ENCODE data around the gene TTYH1. TPM values are rescaled to one million over a fixed set of nuclear protein-coding genes. Genes with fewer than 3 reads are reported as not detected.

TTYH1 gene
- total and polyA plus RNA-seq, 9 of the 15 experiments (the other 6 are each of a cell fraction or from before 2014, with no cell fraction given) = 0.08 TPM; not detected in 8

DNA sequence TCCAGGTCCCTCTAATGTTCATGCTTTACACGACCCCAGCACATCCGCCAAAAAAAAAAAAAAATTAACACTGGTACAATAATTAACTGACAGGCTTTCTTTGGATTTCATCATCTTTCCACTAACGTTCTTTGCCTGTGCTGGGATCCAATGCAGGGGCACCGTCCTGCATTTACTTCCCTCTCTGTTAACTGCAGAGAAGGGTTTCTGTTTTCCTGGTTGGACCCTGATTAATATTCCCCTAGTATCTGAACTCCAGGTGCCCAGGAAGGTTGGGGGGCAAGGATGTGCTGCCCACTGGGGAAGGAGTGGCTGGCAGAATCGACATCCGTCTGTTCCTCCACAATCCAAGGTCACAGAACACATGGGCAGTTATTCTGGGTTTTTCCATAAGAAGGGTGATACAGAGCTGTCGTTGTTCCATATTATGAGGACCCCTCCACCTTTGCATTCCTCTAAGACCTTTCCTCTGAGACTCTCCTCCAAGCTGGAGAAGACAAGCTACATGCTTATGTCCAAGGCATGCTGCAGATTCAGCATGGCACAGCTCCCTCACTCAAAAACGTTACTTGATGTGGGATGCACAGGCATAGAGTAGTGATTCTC lies 46.1 kb upstream of the TTYH1 start (continued):
- TF ChIP-seq ZNF121 (CRISPR knock-in tag; conservative IDR thresholded peaks at IDR 0.05) (no peak), ZSCAN32 (CRISPR knock-in tag; IDR thresholded peaks at IDR 0.05) (peak; percentile 65), ZFPM2 (CRISPR knock-in tag; IDR thresholded peaks at IDR 0.05) (no peak), CXXC5 (CRISPR knock-in tag; IDR thresholded peaks at IDR 0.05) (peak; percentile 40; the same call in 1 of the 2 replicates), NFRKB (IDR thresholded peaks at IDR 0.05; ENCODE audit: low read depth) (peak; percentile 25; the same call in 1 of the 2 replicates), ARID2 (IDR thresholded peaks at IDR 0.05) (no peak), OTX1 (CRISPR knock-in tag; IDR thresholded peaks at IDR 0.05) (0 out of 2 replicates have a peak, but pooled peaks have one; percentile 26), ASH1L (IDR thresholded peaks at IDR 0.05; ENCODE audit: borderline replicate concordance, low read depth, partially characterized antibody) (no peak)
- TF ChIP-seq, protein P1, sequence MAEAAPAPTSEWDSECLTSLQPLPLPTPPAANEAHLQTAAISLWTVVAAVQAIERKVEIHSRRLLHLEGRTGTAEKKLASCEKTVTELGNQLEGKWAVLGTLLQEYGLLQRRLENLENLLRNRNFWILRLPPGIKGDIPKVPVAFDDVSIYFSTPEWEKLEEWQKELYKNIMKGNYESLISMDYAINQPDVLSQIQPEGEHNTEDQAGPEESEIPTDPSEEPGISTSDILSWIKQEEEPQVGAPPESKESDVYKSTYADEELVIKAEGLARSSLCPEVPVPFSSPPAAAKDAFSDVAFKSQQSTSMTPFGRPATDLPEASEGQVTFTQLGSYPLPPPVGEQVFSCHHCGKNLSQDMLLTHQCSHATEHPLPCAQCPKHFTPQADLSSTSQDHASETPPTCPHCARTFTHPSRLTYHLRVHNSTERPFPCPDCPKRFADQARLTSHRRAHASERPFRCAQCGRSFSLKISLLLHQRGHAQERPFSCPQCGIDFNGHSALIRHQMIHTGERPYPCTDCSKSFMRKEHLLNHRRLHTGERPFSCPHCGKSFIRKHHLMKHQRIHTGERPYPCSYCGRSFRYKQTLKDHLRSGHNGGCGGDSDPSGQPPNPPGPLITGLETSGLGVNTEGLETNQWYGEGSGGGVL (CRISPR knock-in tag; IDR thresholded peaks at IDR 0.05) = no peak
- TF ChIP-seq, protein P2, sequence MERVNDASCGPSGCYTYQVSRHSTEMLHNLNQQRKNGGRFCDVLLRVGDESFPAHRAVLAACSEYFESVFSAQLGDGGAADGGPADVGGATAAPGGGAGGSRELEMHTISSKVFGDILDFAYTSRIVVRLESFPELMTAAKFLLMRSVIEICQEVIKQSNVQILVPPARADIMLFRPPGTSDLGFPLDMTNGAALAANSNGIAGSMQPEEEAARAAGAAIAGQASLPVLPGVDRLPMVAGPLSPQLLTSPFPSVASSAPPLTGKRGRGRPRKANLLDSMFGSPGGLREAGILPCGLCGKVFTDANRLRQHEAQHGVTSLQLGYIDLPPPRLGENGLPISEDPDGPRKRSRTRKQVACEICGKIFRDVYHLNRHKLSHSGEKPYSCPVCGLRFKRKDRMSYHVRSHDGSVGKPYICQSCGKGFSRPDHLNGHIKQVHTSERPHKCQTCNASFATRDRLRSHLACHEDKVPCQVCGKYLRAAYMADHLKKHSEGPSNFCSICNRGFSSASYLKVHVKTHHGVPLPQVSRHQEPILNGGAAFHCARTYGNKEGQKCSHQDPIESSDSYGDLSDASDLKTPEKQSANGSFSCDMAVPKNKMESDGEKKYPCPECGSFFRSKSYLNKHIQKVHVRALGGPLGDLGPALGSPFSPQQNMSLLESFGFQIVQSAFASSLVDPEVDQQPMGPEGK (CRISPR knock-in tag; IDR thresholded peaks at IDR 0.05; ENCODE audit: borderline replicate concordance) = no peak
- TF ChIP-seq, protein P3, sequence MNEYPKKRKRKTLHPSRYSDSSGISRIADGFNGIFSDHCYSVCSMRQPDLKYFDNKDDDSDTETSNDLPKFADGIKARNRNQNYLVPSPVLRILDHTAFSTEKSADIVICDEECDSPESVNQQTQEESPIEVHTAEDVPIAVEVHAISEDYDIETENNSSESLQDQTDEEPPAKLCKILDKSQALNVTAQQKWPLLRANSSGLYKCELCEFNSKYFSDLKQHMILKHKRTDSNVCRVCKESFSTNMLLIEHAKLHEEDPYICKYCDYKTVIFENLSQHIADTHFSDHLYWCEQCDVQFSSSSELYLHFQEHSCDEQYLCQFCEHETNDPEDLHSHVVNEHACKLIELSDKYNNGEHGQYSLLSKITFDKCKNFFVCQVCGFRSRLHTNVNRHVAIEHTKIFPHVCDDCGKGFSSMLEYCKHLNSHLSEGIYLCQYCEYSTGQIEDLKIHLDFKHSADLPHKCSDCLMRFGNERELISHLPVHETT (CRISPR knock-in tag; conservative IDR thresholded peaks at IDR 0.05 in 1 of 2, IDR thresholded peaks at IDR 0.05 in 1 of 2) = no peak
- TF ChIP-seq, protein P4, sequence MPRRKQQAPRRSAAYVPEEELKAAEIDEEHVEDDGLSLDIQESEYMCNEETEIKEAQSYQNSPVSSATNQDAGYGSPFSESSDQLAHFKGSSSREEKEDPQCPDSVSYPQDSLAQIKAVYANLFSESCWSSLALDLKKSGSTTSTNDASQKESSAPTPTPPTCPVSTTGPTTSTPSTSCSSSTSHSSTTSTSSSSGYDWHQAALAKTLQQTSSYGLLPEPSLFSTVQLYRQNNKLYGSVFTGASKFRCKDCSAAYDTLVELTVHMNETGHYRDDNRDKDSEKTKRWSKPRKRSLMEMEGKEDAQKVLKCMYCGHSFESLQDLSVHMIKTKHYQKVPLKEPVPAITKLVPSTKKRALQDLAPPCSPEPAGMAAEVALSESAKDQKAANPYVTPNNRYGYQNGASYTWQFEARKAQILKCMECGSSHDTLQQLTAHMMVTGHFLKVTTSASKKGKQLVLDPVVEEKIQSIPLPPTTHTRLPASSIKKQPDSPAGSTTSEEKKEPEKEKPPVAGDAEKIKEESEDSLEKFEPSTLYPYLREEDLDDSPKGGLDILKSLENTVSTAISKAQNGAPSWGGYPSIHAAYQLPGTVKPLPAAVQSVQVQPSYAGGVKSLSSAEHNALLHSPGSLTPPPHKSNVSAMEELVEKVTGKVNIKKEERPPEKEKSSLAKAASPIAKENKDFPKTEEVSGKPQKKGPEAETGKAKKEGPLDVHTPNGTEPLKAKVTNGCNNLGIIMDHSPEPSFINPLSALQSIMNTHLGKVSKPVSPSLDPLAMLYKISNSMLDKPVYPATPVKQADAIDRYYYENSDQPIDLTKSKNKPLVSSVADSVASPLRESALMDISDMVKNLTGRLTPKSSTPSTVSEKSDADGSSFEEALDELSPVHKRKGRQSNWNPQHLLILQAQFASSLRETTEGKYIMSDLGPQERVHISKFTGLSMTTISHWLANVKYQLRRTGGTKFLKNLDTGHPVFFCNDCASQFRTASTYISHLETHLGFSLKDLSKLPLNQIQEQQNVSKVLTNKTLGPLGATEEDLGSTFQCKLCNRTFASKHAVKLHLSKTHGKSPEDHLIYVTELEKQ (CRISPR knock-in tag; IDR thresholded peaks at IDR 0.05) = no peak

All from K562 (cell line).